Tibial nerve (tissue), 3 donors: ENCODE data around the gene SERPINB5.

ENCODE experiments used
- CTCF ChIP-seq, 5 experiments: fragments of 200-600 bp in 3 of 5; fragments of 450-650 bp in 2 of 5; sonication (generic) in 3 of 5; IDR thresholded peaks; one replicate each; pipeline ENCODE4 v1.5.1; 2016 to 2019; ENCODE audit warnings: antibody characterized with exemption in 5 of 5, mild to moderate bottlenecking in 3 of 5, moderate library complexity in 2 of 5
- POLR2A ChIP-seq, 2 donors: fragments of 450-650 bp; IDR thresholded peaks; one replicate each; pipeline ENCODE4 v1.6.1; 2017; ENCODE audit warnings: antibody characterized with exemption in 2 of 2, mild to moderate bottlenecking in 2 of 2, moderate library complexity in 2 of 2

GRCh38 chr18:63427558-63427957, 49.2 kb upstream of the SERPINB5 start:
- TF ChIP-seq CTCF (IDR thresholded peaks at IDR 0.05) (no peak), POLR2A (IDR thresholded peaks at IDR 0.05) (no peak)
